Psoas muscle (tissue), 8 donors: ENCODE results near the gene WTAP. TPM values are rescaled to one million over a fixed set of nuclear protein-coding genes. Genes with fewer than 3 reads are reported as not detected.
"Not testable (repeated sequence)": the region's sequence is repeated elsewhere in the genome, so short reads cannot be mapped to it uniquely, and the experiment has no call there.

ENCODE experiments used
- ATAC-seq, 4 donors: fragments of 200-7000 bp; cut with Tn5 transposase; one replicate each; pipeline ENCODE4 v1.9.1; 2020; ENCODE audit warnings: moderate library complexity in 3 of 4, mild to moderate bottlenecking in 2 of 4
- DNase-seq, 2 donors: peaks; one replicate each; pipeline ENCODE4 v3.0.0-alpha.2; 2020
- H3K27ac ChIP-seq: fragments of 200-600 bp; one replicate; pipeline ENCODE4 v1.8.0; 2022
- H3K27me3 ChIP-seq, 3 donors: fragments of 200-600 bp in 1 of 3; one replicate each; pipeline versions ENCODE4 v1.6.1 to v1.8.0; 2013 to 2022; ENCODE audit warnings: low read length in 2 of 3, mild to moderate bottlenecking in 2 of 3, moderate library complexity in 1 of 3; ENCODE audit not compliant: insufficient read depth in 3 of 3
- H3K36me3 ChIP-seq, 2 donors: fragments of 200-600 bp in 1 of 2; one replicate each; pipeline versions ENCODE4 v1.6.1 to v1.8.0; 2013 to 2022; ENCODE audit warnings: low read depth in 1 of 2, mild to moderate bottlenecking in 1 of 2, moderate library complexity in 1 of 2; ENCODE audit not compliant: insufficient read depth in 1 of 2
- H3K4me1 ChIP-seq: fragments of 200-600 bp; one replicate; pipeline ENCODE4 v1.8.0; 2022
- H3K4me3 ChIP-seq: fragments of 200-600 bp; one replicate; pipeline ENCODE4 v1.8.0; 2022; ENCODE audit warnings: mild to moderate bottlenecking
- H3K9me3 ChIP-seq: fragments of 200-600 bp; one replicate; pipeline ENCODE4 v1.8.0; 2022
- WGBS, 3 donors: extraction: QIAGEN DNeasy Blood & Tissue Kit; methylation state at CpG; one replicate each; pipeline versions ENCODE4 v1.1.6 to v1.1.7; 2013; 5-methylcytosine and 5-hydroxymethylcytosine counted together
- intact Hi-C, 2 donors: fragments of 100-400 bp; cut with DNase I; formaldehyde crosslinking; loops; one replicate each; pipeline versions ENCODE4 v1.11.0 to v1.14.2; 2022
- polyA plus RNA-seq, 3 donors: library from polyadenylated mRNA; stranded (reverse); fragments of 200-250 nt; gene quantifications; one replicate each; pipeline ENCODE4 v1.2.3, GENCODE V29; 2013
- total RNA-seq, 4 donors: library from RNA; stranded (reverse); fragmentation: NEBNext Ultra II Directional in 2 of 4; extraction: Animal tissue kit (Norgen Biotek cat#: 25700) in 2 of 4; gene quantifications; one replicate each; pipeline versions ENCODE4 v1.2.1 to v1.2.4, GENCODE V29; 2021 to 2023
- TF ChIP-seq, protein P1 (sequence below): fragments of 200-600 bp; IDR thresholded peaks from one replicate; pipeline ENCODE4 v1.8.0; 2022; ENCODE audit warnings: antibody characterized with exemption
- donor health status: healthy with polysubstance abuse.
- donor health status: DM: no; HTN: no; CAD: no; lungs with moderate emphysema.
- donor health status: Bipolar disorder and iron deficiency.
- donor health status: healthy.
- donor health status: DM: yes; HTN: yes; CAD: no.
- donor health status: DM: no; HTN: no; CAD: no.
- donor health status: DM: no; HTN: no; CAD: no.
- donor health status: DM: yes; HTN: yes; CAD: no.

WTAP gene
- total and polyA plus RNA-seq, 7 donors = 51.8 to 284 (median 131) TPM

DNA sequence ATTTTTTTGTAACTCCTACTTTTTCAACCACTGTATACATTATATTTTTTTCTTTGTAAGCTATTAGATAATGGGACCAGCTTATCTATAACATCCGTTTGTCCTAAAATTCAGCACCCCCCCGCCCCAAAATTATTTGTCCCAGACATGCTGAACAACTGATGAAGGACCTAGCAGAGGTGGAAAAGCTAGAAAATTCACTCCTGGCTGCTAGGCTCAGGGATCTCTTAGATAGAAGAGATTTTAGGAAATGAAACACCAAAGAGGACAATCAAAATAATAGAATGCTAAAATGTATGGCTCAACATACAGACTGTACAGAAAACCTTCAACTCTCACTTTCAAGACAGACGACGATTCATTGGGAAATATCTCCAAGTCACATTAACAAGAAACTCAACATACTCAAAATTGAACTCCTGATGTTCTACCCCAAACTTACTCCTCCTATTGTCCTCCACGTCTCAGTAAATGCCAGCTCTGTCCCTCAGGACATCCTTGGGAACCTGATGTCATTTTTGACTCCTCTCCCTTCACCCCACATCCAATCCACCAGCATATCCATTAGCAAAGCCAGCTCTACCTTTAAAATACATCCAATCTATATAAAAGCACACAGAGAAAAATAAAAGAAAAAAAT, 38.9 kb upstream of the WTAP start:
- Histone ChIP-seq H3K36me3 (peaks cover 7 to 93% of the 10 kb centered on the region in 2 donors), H3K4me3 (peak overlapping the region; percentile 99), H3K4me1 (peaks cover 57% of the 10 kb centered on the region), H3K27me3 (no peaks in the 10 kb centered on the region), H3K27ac (peak overlapping the region; percentile 97), H3K9me3 (no peaks in the 10 kb centered on the region)
- ATAC-seq (no peak), DNase-seq (no peak)
- TF ChIP-seq, protein P1, sequence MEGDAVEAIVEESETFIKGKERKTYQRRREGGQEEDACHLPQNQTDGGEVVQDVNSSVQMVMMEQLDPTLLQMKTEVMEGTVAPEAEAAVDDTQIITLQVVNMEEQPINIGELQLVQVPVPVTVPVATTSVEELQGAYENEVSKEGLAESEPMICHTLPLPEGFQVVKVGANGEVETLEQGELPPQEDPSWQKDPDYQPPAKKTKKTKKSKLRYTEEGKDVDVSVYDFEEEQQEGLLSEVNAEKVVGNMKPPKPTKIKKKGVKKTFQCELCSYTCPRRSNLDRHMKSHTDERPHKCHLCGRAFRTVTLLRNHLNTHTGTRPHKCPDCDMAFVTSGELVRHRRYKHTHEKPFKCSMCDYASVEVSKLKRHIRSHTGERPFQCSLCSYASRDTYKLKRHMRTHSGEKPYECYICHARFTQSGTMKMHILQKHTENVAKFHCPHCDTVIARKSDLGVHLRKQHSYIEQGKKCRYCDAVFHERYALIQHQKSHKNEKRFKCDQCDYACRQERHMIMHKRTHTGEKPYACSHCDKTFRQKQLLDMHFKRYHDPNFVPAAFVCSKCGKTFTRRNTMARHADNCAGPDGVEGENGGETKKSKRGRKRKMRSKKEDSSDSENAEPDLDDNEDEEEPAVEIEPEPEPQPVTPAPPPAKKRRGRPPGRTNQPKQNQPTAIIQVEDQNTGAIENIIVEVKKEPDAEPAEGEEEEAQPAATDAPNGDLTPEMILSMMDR = no peak
- intact Hi-C loops = loop anchor here in 1 of 2 donors (5.0 kb wide), 1 partner anchor 64 kb away; no protein-coding TSS in a partner anchor
- WGBS, 3 donors = 62 to 73% (median 66%) methylated on average over 5 of the region's 5 CpGs

DNA sequence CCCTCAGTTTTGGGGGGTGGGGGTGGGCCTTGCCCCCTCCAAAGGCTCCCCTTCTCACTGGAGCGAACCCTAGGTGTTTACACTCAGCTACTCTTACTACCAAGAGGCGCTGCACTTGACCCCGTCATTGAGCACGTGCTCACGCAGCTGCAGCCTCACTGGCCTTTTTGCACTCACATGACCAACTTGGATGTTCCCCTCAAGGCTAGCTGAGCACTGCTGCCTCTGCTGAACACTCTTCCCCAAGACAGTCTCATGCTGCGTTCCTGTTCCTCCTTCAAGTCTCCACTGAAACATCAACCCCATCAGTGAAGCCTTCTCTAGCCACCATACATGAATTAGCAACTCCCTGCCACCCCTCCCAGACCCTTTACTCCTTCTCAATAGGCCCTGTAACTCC, 38.3 kb upstream of the WTAP start:
- no peak for ATAC-seq
- H3K36me3 ChIP-seq = peaks cover 7 to 87% of the 10 kb centered on the region in 2 donors
- 62 to 79% (median 77%) methylated on average over 6 of the region's 6 CpGs for WGBS, 3 donors
- intact Hi-C loops = loop anchor here in 1 of 2 donors (5.0 kb wide), 1 partner anchor 63 kb away; no protein-coding TSS in a partner anchor
- DNase-seq = no peak
- TF ChIP-seq, protein P1 = no peak
- H3K27me3 ChIP-seq = no peaks in the 10 kb centered on the region
- H3K4me1 ChIP-seq = peaks cover 53% of the 10 kb centered on the region
- peak overlapping the region; percentile 97 for H3K27ac ChIP-seq
- no peaks in the 10 kb centered on the region for H3K9me3 ChIP-seq
- H3K4me3 ChIP-seq = peak overlapping the region; percentile 99

DNA sequence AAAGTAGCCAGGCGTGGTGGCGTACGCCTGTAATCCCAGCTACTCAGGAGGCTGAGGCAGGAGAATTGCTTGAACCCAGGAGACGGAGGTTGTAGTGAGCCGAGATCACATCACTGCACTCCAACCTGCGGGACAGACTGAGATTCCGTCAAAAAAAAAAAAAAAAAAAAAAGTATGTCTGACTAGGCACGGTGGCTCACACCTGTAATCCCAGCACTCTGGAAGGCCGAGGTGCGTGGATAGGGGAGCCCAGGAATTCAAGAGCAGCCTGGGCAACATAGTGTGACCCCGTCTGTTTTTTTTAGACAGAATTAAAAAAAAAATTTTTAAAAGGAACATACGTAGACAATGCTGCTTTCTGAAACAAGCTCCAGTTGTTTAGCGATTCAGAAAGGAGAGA, 37.2 kb upstream of the WTAP start:
- ATAC-seq, DNase-seq, H3K9me3 ChIP-seq, H3K27me3 ChIP-seq: not testable (repeated sequence)
- Histone ChIP-seq H3K4me3 (peak overlapping the region; percentile 99), H3K36me3 (peaks cover 7 to 75% of the 10 kb centered on the region in 2 donors), H3K27ac (peak overlapping the region; percentile 97), H3K4me1 (peaks cover 58% of the 10 kb centered on the region)
- WGBS, 3 donors = 76 to 91% (median 86%) methylated on average over 13 of the region's 13 CpGs
- intact Hi-C loops = loop anchor here in 1 of 2 donors (10.0 kb wide), 2 partner anchors 165 to 285 kb away; no protein-coding TSS in a partner anchor

DNA sequence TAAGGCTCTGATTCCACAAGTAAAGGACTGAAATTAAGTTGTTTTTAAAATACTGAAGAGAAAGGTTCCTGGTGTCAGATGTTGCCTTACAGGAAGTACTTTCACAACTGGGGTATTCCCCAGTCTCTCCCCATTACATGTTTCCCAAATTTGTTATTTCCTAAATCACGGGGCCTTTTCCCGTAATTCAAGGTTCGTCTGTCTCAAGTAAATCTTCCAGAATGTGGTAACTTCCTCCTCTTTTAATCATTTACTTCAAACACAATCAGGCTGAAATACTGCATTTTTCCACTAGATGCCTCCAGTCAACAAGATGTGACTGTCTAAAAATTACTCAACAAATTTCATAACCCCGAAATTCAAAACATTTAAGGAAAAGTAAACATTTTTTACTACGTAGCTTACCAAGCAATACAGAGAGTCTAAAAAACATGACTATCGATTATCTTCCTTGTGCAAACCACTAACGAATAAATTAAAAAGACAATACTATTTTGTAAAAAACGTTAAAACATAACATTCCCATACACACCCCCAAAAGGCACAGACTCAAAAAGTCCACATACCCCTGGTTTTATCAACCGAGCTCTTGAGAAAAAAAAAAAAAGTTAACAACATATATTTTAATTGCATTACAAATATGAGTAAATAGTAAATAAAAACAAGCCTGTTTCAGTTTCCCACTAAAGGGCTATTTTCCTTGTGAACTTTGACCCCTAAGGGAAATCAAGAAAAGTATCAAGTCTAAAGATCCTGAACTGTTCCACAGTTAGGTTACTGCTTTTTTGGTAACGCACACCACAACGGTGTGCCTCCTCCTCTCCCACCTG, 36.0 kb upstream of the WTAP start:
- H3K4me3 ChIP-seq = peak overlapping the region; percentile 99
- H3K27ac ChIP-seq = peak overlapping the region; percentile 97
- H3K9me3 ChIP-seq = no peaks in the 10 kb centered on the region
- intact Hi-C loops = loop anchor here in 1 of 2 donors (10.0 kb wide), 2 partner anchors 163 to 283 kb away; no protein-coding TSS in a partner anchor
- H3K27me3 ChIP-seq = no peaks in the 10 kb centered on the region
- peaks cover 63% of the 10 kb centered on the region for H3K4me1 ChIP-seq
- 6 to 15% (median 8%) methylated on average over 11 of the region's 11 CpGs for WGBS, 3 donors
- DNase-seq = no peak
- ATAC-seq = no peak
- TF ChIP-seq, protein P1 = peak; percentile 76
- H3K36me3 ChIP-seq = peaks cover 7 to 63% of the 10 kb centered on the region in 2 donors

DNA sequence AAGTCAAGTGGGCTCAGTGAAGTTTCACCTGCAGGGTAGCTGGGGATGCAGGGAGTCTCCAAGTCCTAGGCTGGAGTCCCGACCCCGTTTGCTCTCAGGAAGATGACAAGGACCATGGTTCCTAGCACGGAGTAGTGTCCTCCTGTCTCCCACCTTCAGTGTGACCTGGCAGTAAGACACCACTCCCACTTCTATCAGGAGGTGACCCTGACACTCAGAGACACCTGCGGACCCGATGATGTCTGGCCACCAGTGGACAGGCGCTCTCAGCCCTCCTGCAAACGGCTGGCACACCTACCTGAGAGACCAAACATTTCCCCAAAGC, 35.4 kb upstream of the WTAP start:
- Histone ChIP-seq H3K4me3 (peak overlapping the region; percentile 99), H3K9me3 (no peaks in the 10 kb centered on the region), H3K27ac (peak overlapping the region; percentile 97), H3K36me3 (peaks cover 7 to 58% of the 10 kb centered on the region in 2 donors), H3K27me3 (no peaks in the 10 kb centered on the region), H3K4me1 (peaks cover 57% of the 10 kb centered on the region)
- intact Hi-C loops = loop anchor here (2.0 to 10.0 kb wide), 5 partner anchors 35 to 283 kb away; partner anchors contain the start of genes TCP1 (in 2 of the 2) and WTAP (in 1 of the 2)
- DNase-seq = no peak
- 14 to 24% (median 19%) methylated on average over 7 of the region's 7 CpGs for WGBS, 3 donors
- TF ChIP-seq, protein P1 = no peak
- ATAC-seq = no peak
